ENCODE results near the gene GIPC2.
"Not testable (repeated sequence)": the region's sequence is repeated elsewhere in the genome, so short reads cannot be mapped to it uniquely, and the experiment has no call there.

Gene GIPC2

GRCh38 chr1:78101051-78101450, 55.3 kb downstream of the GIPC2 start:
- Histone ChIP-seq H3K27ac (no peak overlapping the region), H3K9me3 (ENCODE audit: severe bottlenecking) (no peaks in the 10 kb centered on the region), H3K36me3 (no peaks in the 10 kb centered on the region), H3K4me3 (ENCODE audit: low read depth, low read length) (no peak overlapping the region), H3K27me3 (ENCODE audit: insufficient read depth, low read depth, severe bottlenecking) (no peaks in the 10 kb centered on the region)
- no peak for DNase-seq
- TF ChIP-seq CTCF (IDR thresholded peaks at IDR 0.05; ENCODE audit: low read depth, low read length): no peak

GRCh38 chr1:78101514-78101913, 55.7 kb downstream of the GIPC2 start:
- no peak for DNase-seq
- Histone ChIP-seq H3K27me3 (ENCODE audit: insufficient read depth, low read depth, severe bottlenecking) (no peaks in the 10 kb centered on the region), H3K36me3 (no peaks in the 10 kb centered on the region), H3K4me3 (ENCODE audit: low read depth, low read length) (no peak overlapping the region), H3K9me3 (ENCODE audit: severe bottlenecking) (no peaks in the 10 kb centered on the region), H3K27ac (no peak overlapping the region)
- no peak for TF ChIP-seq CTCF (IDR thresholded peaks at IDR 0.05; ENCODE audit: low read depth, low read length)

GRCh38 chr1:78102082-78102481, 56.3 kb downstream of the GIPC2 start:
- no peak overlapping the region for H3K27ac ChIP-seq
- no peak for TF ChIP-seq CTCF (IDR thresholded peaks at IDR 0.05; ENCODE audit: low read depth, low read length)
- no peaks in the 10 kb centered on the region for H3K9me3 ChIP-seq (ENCODE audit: severe bottlenecking)
- H3K27me3 ChIP-seq (ENCODE audit: insufficient read depth, low read depth, severe bottlenecking): no peaks in the 10 kb centered on the region
- no peaks in the 10 kb centered on the region for H3K36me3 ChIP-seq
- DNase-seq: no peak
- H3K4me3 ChIP-seq (ENCODE audit: low read depth, low read length): no peak overlapping the region

- no peaks in the 10 kb centered on the region for H3K27me3 ChIP-seq (ENCODE audit: insufficient read depth, low read depth, severe bottlenecking)
- H3K27ac ChIP-seq: no peak overlapping the region
- no peak for TF ChIP-seq CTCF (IDR thresholded peaks at IDR 0.05; ENCODE audit: low read depth, low read length)
- H3K9me3 ChIP-seq (ENCODE audit: severe bottlenecking): no peaks in the 10 kb centered on the region
- no peak for DNase-seq
- no peak overlapping the region for H3K4me3 ChIP-seq (ENCODE audit: low read depth, low read length)
- H3K36me3 ChIP-seq: no peaks in the 10 kb centered on the region
These were observed 57.1 kb downstream of the GIPC2 start for GRCh38 chr1:78102916-78103315.

GRCh38 chr1:78104322-78104721, 58.6 kb downstream of the GIPC2 start:
- DNase-seq: no peak
- TF ChIP-seq CTCF (IDR thresholded peaks at IDR 0.05; ENCODE audit: low read depth, low read length): no peak
- Histone ChIP-seq H3K27ac (no peak overlapping the region), H3K36me3 (no peaks in the 10 kb centered on the region), H3K9me3 (ENCODE audit: severe bottlenecking) (no peaks in the 10 kb centered on the region), H3K27me3 (ENCODE audit: insufficient read depth, low read depth, severe bottlenecking) (no peaks in the 10 kb centered on the region), H3K4me3 (ENCODE audit: low read depth, low read length) (no peak overlapping the region)

GRCh38 chr1:78109659-78110058, 63.9 kb downstream of the GIPC2 start:
- H3K27ac ChIP-seq; DNase-seq; H3K4me3 ChIP-seq (ENCODE audit: low read depth, low read length); H3K9me3 ChIP-seq (ENCODE audit: severe bottlenecking); H3K36me3 ChIP-seq; H3K27me3 ChIP-seq (ENCODE audit: insufficient read depth, low read depth, severe bottlenecking): not testable (repeated sequence)

All from WERI-Rb-1 (cell line).